HepG2 (cell line): Measurements from ENCODE around the gene TMC8. TPM values are rescaled to one million over a fixed set of nuclear protein-coding genes. Genes with fewer than 3 reads are reported as not detected.

Experiments
- ATF7 ChIP-seq, 2 experiments: fragments of 450-650 bp in 1 of 2; sonication (generic) in 1 of 2; formaldehyde crosslinking in 1 of 2; IDR thresholded peaks; 2 replicates each; pipeline versions ENCODE4 v1.4.0 to v1.6.1; 2016 to 2020; ENCODE audit warnings: antibody characterized with exemption in 1 of 2, mild to moderate bottlenecking in 1 of 2, missing genetic modification reagents in 1 of 2
- EP300 ChIP-seq, 3 experiments: sonication (generic) in 1 of 3; formaldehyde crosslinking in 1 of 3; IDR thresholded peaks; 2 replicates each; pipeline versions ENCODE4 v1.5.1 to v1.6.1; 2011 to 2020; ENCODE audit warnings: low read depth in 2 of 3, low read length in 2 of 3, borderline replicate concordance in 1 of 3, improper control_type of control experiment in 1 of 3, mild to moderate bottlenecking in 1 of 3, missing genetic modification reagents in 1 of 3, moderate library complexity in 1 of 3
- KLF13 ChIP-seq: sonication (generic); formaldehyde crosslinking; IDR thresholded peaks from 2 replicates; pipeline ENCODE4 v1.4.0; 2020; ENCODE audit warnings: mild to moderate bottlenecking, missing genetic modification reagents
- NCOA2 ChIP-seq: sonication (generic); formaldehyde crosslinking; IDR thresholded peaks from 2 replicates; pipeline ENCODE4 v1.8.0; 2022; ENCODE audit warnings: inconsistent platforms
- NFIB ChIP-seq: sonication (generic); formaldehyde crosslinking; IDR thresholded peaks from 2 replicates; pipeline ENCODE4 v1.9.0; 2021; ENCODE audit warnings: missing genetic modification reagents, mild to moderate bottlenecking, borderline replicate concordance
- SUZ12 ChIP-seq: fragments of 150-350 bp; IDR thresholded peaks from 2 replicates; pipeline ENCODE4 v1.6.1; 2014; ENCODE audit warnings: low read depth, low read length
- U2AF1 ChIP-seq: fragments of 200-400 bp; formaldehyde crosslinking; optimal IDR thresholded peaks from 2 replicates; pipeline ENCODE3; 2017; ENCODE audit warnings: mild to moderate bottlenecking, low read depth, low read length
- ZIK1 ChIP-seq: sonication (generic); formaldehyde crosslinking; IDR thresholded peaks from 2 replicates; pipeline ENCODE4 v1.5.0; 2020; ENCODE audit warnings: mild to moderate bottlenecking, low read depth, missing genetic modification reagents, borderline replicate concordance
- ZNF430 ChIP-seq: sonication (generic); formaldehyde crosslinking; IDR thresholded peaks from 2 replicates; pipeline ENCODE4 v1.9.0; 2021; ENCODE audit warnings: mild to moderate bottlenecking, missing genetic modification reagents
- ZNF572 ChIP-seq: sonication (generic); formaldehyde crosslinking; IDR thresholded peaks from 2 replicates; pipeline ENCODE4 v1.5.1; 2020; ENCODE audit warnings: mild to moderate bottlenecking, missing genetic modification reagents
- ZNF577 ChIP-seq: sonication (generic); formaldehyde crosslinking; IDR thresholded peaks from 2 replicates; pipeline ENCODE4 v1.4.0; 2020; ENCODE audit warnings: mild to moderate bottlenecking, low read depth, missing genetic modification reagents, borderline replicate concordance
- ZNF614 ChIP-seq: IDR thresholded peaks from 2 replicates; pipeline ENCODE4 v1.6.1; 2018; ENCODE audit warnings: missing biosample characterization, missing genetic modification reagents, inconsistent platforms, borderline replicate concordance
- ZNF782 ChIP-seq: sonication (generic); formaldehyde crosslinking; IDR thresholded peaks from 2 replicates; pipeline ENCODE4 v1.4.0; 2020; ENCODE audit warnings: missing genetic modification reagents, mild to moderate bottlenecking, borderline replicate concordance
- polyA plus RNA-seq, 8 experiments: library from polyadenylated mRNA; depleted of rRNA in 3 of 8; stranded (reverse) in 7 of 8; unstranded in 1 of 8; fragments of >200 nt; fragmentation: Illumina TruSeq in 4 of 8; extraction: Trizol in 4 of 8; gene quantifications; 2 replicates each; pipeline versions ENCODE4 v1.2.1 to v1.2.3, GENCODE V29; 2011 to 2016; ENCODE audit warnings: low read depth in 4 of 8, missing spikeins in 1 of 8, mixed read lengths in 1 of 8; ENCODE audit not compliant: insufficient read depth in 1 of 8
- total RNA-seq, 5 experiments: library from RNA; depleted of rRNA; stranded (reverse); fragments of >200 nt; fragmentation: Illumina TruSeq; extraction: Trizol; gene quantifications; 2 replicates each; pipeline ENCODE4 v1.2.3, GENCODE V29; 2016; ENCODE audit warnings: low read depth in 1 of 5
- TF ChIP-seq, protein P1 (sequence below): sonication (generic); formaldehyde crosslinking; IDR thresholded peaks from 2 replicates; pipeline ENCODE4 v1.4.0; 2020; ENCODE audit warnings: missing genetic modification reagents
- TF ChIP-seq, protein P2 (sequence below): sonication (generic); formaldehyde crosslinking; IDR thresholded peaks from 2 replicates; pipeline ENCODE4 v1.8.0; 2022; ENCODE audit warnings: mild to moderate bottlenecking, missing genetic modification reagents
- TF ChIP-seq, protein P3 (sequence below): sonication (generic); formaldehyde crosslinking; IDR thresholded peaks from 2 replicates; pipeline ENCODE4 v1.8.0; 2022; ENCODE audit warnings: mild to moderate bottlenecking, missing genetic modification reagents, borderline replicate concordance
- TF ChIP-seq, protein P4 (sequence below): sonication (generic); formaldehyde crosslinking; IDR thresholded peaks from 2 replicates; pipeline ENCODE4 v1.5.1; 2020; ENCODE audit warnings: missing genetic modification reagents, mild to moderate bottlenecking, borderline replicate concordance
- TF ChIP-seq, protein P5 (sequence below): sonication (generic); formaldehyde crosslinking; IDR thresholded peaks from 2 replicates; pipeline ENCODE4 v1.4.0; 2020; ENCODE audit warnings: missing genetic modification reagents

TMC8 gene
- total and polyA plus RNA-seq, 2 of the 13 experiments (the other 11 are each of a cell fraction or from before 2014, with no cell fraction given) = 0.53 to 7.8 TPM

DNA sequence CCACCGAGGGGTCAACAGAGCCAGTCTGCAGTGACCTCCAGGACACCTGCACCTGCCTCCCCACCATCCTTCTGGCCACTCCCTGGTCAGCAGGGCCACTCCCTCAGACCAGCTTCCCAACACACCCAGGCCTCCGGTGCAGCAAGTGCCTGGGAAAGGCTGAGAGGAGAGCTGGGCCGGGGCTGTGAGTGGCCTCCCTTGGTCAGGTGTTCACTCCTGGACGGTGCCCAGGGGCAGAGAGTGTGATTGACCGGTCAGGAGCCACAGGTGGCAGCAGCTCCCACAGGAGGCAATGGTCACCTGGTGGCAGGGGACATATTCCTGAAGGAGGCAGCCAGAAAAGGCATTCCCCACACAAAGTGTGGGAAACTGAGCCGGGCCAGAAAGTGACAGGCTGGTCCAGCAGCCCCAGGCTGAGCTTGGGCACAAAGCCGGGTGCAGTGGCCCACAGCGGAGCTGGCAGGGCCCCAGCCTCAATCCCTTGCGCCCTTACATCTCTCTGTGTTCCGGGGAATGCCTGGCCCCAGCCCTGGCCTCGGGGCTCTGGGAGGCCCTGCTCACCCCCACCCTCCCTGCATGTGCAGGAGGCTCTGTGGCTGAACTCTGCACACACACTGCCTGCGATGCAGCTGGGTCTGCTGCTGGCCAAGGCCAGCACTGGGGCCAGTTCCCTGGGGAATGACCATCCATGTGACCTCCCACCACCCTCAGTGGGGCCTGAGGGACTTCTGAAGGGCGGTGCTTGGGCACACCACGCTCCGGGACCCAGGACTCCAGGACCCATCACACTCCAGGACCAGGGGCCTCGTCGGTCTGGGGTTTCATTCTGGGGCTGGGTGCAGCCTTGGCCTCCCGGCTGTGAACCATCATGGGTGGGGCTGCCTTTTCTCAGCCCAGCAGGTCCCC is 14.4 kb downstream of the TMC8 start (continued):
- no peak for TF ChIP-seq ZNF782 (CRISPR knock-in tag)
- peak; percentile 77; the same call in 1 of the 2 replicates for TF ChIP-seq ZNF614
- TF ChIP-seq, protein P1, sequence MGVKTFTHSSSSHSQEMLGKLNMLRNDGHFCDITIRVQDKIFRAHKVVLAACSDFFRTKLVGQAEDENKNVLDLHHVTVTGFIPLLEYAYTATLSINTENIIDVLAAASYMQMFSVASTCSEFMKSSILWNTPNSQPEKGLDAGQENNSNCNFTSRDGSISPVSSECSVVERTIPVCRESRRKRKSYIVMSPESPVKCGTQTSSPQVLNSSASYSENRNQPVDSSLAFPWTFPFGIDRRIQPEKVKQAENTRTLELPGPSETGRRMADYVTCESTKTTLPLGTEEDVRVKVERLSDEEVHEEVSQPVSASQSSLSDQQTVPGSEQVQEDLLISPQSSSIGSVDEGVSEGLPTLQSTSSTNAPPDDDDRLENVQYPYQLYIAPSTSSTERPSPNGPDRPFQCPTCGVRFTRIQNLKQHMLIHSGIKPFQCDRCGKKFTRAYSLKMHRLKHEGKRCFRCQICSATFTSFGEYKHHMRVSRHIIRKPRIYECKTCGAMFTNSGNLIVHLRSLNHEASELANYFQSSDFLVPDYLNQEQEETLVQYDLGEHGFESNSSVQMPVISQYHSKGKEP (CRISPR knock-in tag) = no peak
- TF ChIP-seq ATF7 (IDR thresholded peaks at IDR 0.05) = no peak
- no peak for TF ChIP-seq ATF7 (CRISPR knock-in tag; IDR thresholded peaks at IDR 0.05)
- TF ChIP-seq ZNF430 (CRISPR knock-in tag) = peak; percentile 76; the same call in 1 of the 2 replicates
- TF ChIP-seq, protein P2, sequence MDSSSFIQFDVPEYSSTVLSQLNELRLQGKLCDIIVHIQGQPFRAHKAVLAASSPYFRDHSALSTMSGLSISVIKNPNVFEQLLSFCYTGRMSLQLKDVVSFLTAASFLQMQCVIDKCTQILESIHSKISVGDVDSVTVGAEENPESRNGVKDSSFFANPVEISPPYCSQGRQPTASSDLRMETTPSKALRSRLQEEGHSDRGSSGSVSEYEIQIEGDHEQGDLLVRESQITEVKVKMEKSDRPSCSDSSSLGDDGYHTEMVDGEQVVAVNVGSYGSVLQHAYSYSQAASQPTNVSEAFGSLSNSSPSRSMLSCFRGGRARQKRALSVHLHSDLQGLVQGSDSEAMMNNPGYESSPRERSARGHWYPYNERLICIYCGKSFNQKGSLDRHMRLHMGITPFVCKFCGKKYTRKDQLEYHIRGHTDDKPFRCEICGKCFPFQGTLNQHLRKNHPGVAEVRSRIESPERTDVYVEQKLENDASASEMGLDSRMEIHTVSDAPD (CRISPR knock-in tag) = 0 out of 2 replicates have a peak, but pooled peaks have one; percentile 47
- TF ChIP-seq, protein P3, sequence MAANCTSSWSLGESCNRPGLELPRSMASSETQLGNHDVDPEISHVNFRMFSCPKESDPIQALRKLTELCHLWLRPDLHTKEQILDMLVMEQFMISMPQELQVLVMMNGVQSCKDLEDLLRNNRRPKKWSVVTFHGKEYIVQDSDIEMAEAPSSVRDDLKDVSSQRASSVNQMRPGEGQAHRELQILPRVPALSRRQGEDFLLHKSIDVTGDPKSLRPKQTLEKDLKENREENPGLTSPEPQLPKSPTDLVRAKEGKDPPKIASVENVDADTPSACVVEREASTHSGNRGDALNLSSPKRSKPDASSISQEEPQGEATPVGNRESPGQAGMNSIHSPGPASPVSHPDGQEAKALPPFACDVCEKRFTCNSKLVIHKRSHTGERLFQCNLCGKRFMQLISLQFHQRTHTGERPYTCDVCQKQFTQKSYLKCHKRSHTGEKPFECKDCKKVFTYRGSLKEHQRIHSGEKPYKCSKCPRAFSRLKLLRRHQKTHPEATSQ (CRISPR knock-in tag) = no peak
- TF ChIP-seq ZIK1 = no peak; the same call in none of the 2 replicates
- no peak for TF ChIP-seq SUZ12
- TF ChIP-seq, protein P4, sequence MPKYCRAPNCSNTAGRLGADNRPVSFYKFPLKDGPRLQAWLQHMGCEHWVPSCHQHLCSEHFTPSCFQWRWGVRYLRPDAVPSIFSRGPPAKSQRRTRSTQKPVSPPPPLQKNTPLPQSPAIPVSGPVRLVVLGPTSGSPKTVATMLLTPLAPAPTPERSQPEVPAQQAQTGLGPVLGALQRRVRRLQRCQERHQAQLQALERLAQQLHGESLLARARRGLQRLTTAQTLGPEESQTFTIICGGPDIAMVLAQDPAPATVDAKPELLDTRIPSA (CRISPR knock-in tag) = peak; percentile 49; the same call in 1 of the 2 replicates
- TF ChIP-seq, protein P5, sequence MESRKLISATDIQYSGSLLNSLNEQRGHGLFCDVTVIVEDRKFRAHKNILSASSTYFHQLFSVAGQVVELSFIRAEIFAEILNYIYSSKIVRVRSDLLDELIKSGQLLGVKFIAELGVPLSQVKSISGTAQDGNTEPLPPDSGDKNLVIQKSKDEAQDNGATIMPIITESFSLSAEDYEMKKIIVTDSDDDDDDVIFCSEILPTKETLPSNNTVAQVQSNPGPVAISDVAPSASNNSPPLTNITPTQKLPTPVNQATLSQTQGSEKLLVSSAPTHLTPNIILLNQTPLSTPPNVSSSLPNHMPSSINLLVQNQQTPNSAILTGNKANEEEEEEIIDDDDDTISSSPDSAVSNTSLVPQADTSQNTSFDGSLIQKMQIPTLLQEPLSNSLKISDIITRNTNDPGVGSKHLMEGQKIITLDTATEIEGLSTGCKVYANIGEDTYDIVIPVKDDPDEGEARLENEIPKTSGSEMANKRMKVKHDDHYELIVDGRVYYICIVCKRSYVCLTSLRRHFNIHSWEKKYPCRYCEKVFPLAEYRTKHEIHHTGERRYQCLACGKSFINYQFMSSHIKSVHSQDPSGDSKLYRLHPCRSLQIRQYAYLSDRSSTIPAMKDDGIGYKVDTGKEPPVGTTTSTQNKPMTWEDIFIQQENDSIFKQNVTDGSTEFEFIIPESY (CRISPR knock-in tag) = no peak
- no peak for TF ChIP-seq EP300 (IDR thresholded peaks at IDR 0.05; ENCODE audit: low read depth in 2 of 2, low read length in 2 of 2)
- no peak for TF ChIP-seq EP300 (CRISPR knock-in tag; IDR thresholded peaks at IDR 0.05; ENCODE audit: borderline replicate concordance)
- no peak for TF ChIP-seq NFIB
- TF ChIP-seq ZNF577 (CRISPR knock-in tag) = 0 out of 2 replicates have a peak, but pooled peaks have one; percentile 21
- no peak for TF ChIP-seq KLF13 (CRISPR knock-in tag)
- peak; percentile 65; the same call in 1 of the 2 replicates for TF ChIP-seq ZNF572
- no peak for TF ChIP-seq U2AF1
- peak; percentile 73 for TF ChIP-seq NCOA2 (CRISPR knock-in tag)
